ENCODE results near the gene BOC. TPM values are rescaled to one million over a fixed set of nuclear protein-coding genes. Genes with fewer than 3 reads are reported as not detected.
"Not testable (repeated sequence)": the region's sequence is repeated elsewhere in the genome, so short reads cannot be mapped to it uniquely, and the experiment has no call there.

The BOC gene
- total RNA-seq, 3 donors from 2014 or later: 48.8 to 56.6 (median 55.1) TPM

- Histone ChIP-seq H3K27ac (peak overlapping the region; percentile 77 to 85), H3K4me1 (peaks cover 0 to 14% of the 10 kb centered on the region in 2 donors), H3K4me3 (no peak overlapping the region), H3K9me3 (no peaks in the 10 kb centered on the region), H3K27me3 (no peaks in the 10 kb centered on the region), H3K36me3 (no peaks in the 10 kb centered on the region)
- TF ChIP-seq POLR2A (IDR thresholded peaks at IDR 0.05) (no peak), CTCF (IDR thresholded peaks at IDR 0.05) (no peak), POLR2AphosphoS5 (IDR thresholded peaks at IDR 0.05) (peak in 1 of 3 donors; percentile 33)
- DNase-seq (ENCODE audit: low spot score in 2 of 2): peak; percentile 54 to 56
- intact Hi-C loops (cut with DNase I; ENCODE audit: low total_unique reads): no loop called here
Measured at GRCh38 chr3:113166719-113167492, 44.5 kb upstream of the BOC start.

GRCh38 chr3:113167825-113168801, 43.2 kb upstream of the BOC start:
- TF ChIP-seq POLR2AphosphoS5 (IDR thresholded peaks at IDR 0.05) (peak in 1 of 3 donors; percentile 48), POLR2A (IDR thresholded peaks at IDR 0.05) (no peak), CTCF (IDR thresholded peaks at IDR 0.05) (no peak)
- H3K9me3 ChIP-seq: no peaks in the 10 kb centered on the region
- no peaks in the 10 kb centered on the region for H3K36me3 ChIP-seq
- no peak for DNase-seq (ENCODE audit: low spot score in 2 of 2)
- H3K4me3 ChIP-seq: no peak overlapping the region
- peaks cover 0 to 14% of the 10 kb centered on the region in 2 donors for H3K4me1 ChIP-seq
- intact Hi-C loops (cut with DNase I; ENCODE audit: low total_unique reads): no loop called here
- H3K27me3 ChIP-seq: no peaks in the 10 kb centered on the region
- H3K27ac ChIP-seq: peak overlapping the region; percentile 77 to 85

GRCh38 chr3:113169891-113170452, 41.4 kb upstream of the BOC start:
- DNase-seq (ENCODE audit: low spot score in 2 of 2): no peak
- intact Hi-C loops (cut with DNase I; ENCODE audit: low total_unique reads): no loop called here
- Histone ChIP-seq H3K27me3 (no peaks in the 10 kb centered on the region), H3K4me3 (no peak overlapping the region), H3K9me3 (no peaks in the 10 kb centered on the region), H3K36me3 (no peaks in the 10 kb centered on the region), H3K4me1 (peaks cover 0 to 14% of the 10 kb centered on the region in 2 donors), H3K27ac (peak overlapping the region; percentile 17 to 68)
- no peak for TF ChIP-seq POLR2A (IDR thresholded peaks at IDR 0.05)
- no peak for TF ChIP-seq POLR2AphosphoS5 (IDR thresholded peaks at IDR 0.05)
- no peak for TF ChIP-seq CTCF (IDR thresholded peaks at IDR 0.05)

- H3K36me3 ChIP-seq: no peaks in the 10 kb centered on the region
- TF ChIP-seq POLR2A (IDR thresholded peaks at IDR 0.05) (no peak), POLR2AphosphoS5 (IDR thresholded peaks at IDR 0.05) (no peak), CTCF (IDR thresholded peaks at IDR 0.05) (no peak)
- no peak overlapping the region for H3K4me3 ChIP-seq
- no peaks in the 10 kb centered on the region for H3K27me3 ChIP-seq
- intact Hi-C loops (cut with DNase I; ENCODE audit: low total_unique reads): no loop called here
- peaks cover 0 to 14% of the 10 kb centered on the region in 2 donors for H3K4me1 ChIP-seq
- H3K9me3 ChIP-seq: no peaks in the 10 kb centered on the region
- DNase-seq (ENCODE audit: low spot score in 2 of 2): no peak
- no peak overlapping the region for H3K27ac ChIP-seq
Measured at GRCh38 chr3:113170771-113171170, 40.6 kb upstream of the BOC start.

- H3K36me3 ChIP-seq; H3K4me1 ChIP-seq; H3K27ac ChIP-seq; DNase-seq (ENCODE audit: low spot score in 2 of 2); intact Hi-C loops (cut with DNase I; ENCODE audit: low total_unique reads); H3K27me3 ChIP-seq; H3K9me3 ChIP-seq; H3K4me3 ChIP-seq: not testable (repeated sequence)
Measured at GRCh38 chr3:113171675-113172300, 39.6 kb upstream of the BOC start.

Measured in breast epithelium (tissue), 4 donors.